Epithelial cell of prostate (primary cell): ENCODE data around the gene FRS2.
"Not testable (repeated sequence)": the region's sequence is repeated elsewhere in the genome, so short reads cannot be mapped to it uniquely, and the experiment has no call there.

ENCODE experiments used
- DNase-seq: peaks from one replicate; pipeline ENCODE4 v3.0.0-alpha.2; 2011; ENCODE audit warnings: low read depth, low spot score
- H3K27ac ChIP-seq: fragments of 450-650 bp; 2 replicates; pipeline ENCODE4 v1.5.1; 2017; ENCODE audit warnings: mild to moderate bottlenecking

The FRS2 gene

GRCh38 chr12:69470189-69471075 is at the start of gene FRS2:
FRS2 (plus strand) TSS chr12:69470388; CDS start chr12:69569031, 98,643 bp downstream.
- H3K27ac ChIP-seq = peak within 1 kb of the TSS; percentile 69
- DNase-seq = peak; percentile 36

GRCh38 chr12:69421548-69421947 is 48.6 kb upstream of the FRS2 start:
- DNase-seq = no peak

GRCh38 chr12:69423037-69423905 is 46.9 kb upstream of the FRS2 start:
- DNase-seq = no peak
- no peak overlapping the region for H3K27ac ChIP-seq

More at GRCh38 chr12:69421548-69421947, 48.6 kb upstream of the FRS2 start:
- H3K27ac ChIP-seq = no peak overlapping the region

- H3K27ac ChIP-seq = no peak overlapping the region
- no peak for DNase-seq
These were observed 44.8 kb upstream of the FRS2 start for GRCh38 chr12:69425417-69425816.

- DNase-seq = no peak
- no peak overlapping the region for H3K27ac ChIP-seq
These were observed 41.7 kb upstream of the FRS2 start for GRCh38 chr12:69428351-69429073.

GRCh38 chr12:69430942-69431590 is 39.1 kb upstream of the FRS2 start:
- no peak overlapping the region for H3K27ac ChIP-seq
- DNase-seq = no peak

- H3K27ac ChIP-seq = no peak overlapping the region
- no peak for DNase-seq
These were observed 38.5 kb upstream of the FRS2 start for GRCh38 chr12:69431591-69432222.

GRCh38 chr12:69433653-69434052 is 36.5 kb upstream of the FRS2 start:
- no peak for DNase-seq
- no peak overlapping the region for H3K27ac ChIP-seq

GRCh38 chr12:69435644-69436043 is 34.5 kb upstream of the FRS2 start:
- no peak for DNase-seq

GRCh38 chr12:69437073-69437472 is 33.1 kb upstream of the FRS2 start:
- H3K27ac ChIP-seq = no peak overlapping the region
- no peak for DNase-seq

More at GRCh38 chr12:69435644-69436043, 34.5 kb upstream of the FRS2 start:
- no peak overlapping the region for H3K27ac ChIP-seq

- H3K27ac ChIP-seq = no peak overlapping the region
- no peak for DNase-seq
These were observed 31.6 kb upstream of the FRS2 start for GRCh38 chr12:69438539-69438938.

GRCh38 chr12:69440016-69440415 is 30.2 kb upstream of the FRS2 start:
- peak; percentile 31 for DNase-seq
- H3K27ac ChIP-seq = no peak overlapping the region

- no peak for DNase-seq
- H3K27ac ChIP-seq = no peak overlapping the region
These were observed 29.3 kb upstream of the FRS2 start for GRCh38 chr12:69440886-69441285.

- DNase-seq = peak; percentile 18
- H3K27ac ChIP-seq = no peak overlapping the region
These were observed 27.3 kb upstream of the FRS2 start for GRCh38 chr12:69442894-69443293.

GRCh38 chr12:69443916-69444315 is 26.3 kb upstream of the FRS2 start:
- peak; percentile 12 for DNase-seq
- H3K27ac ChIP-seq = no peak overlapping the region

GRCh38 chr12:69447892-69448291 is 22.3 kb upstream of the FRS2 start:
- no peak for DNase-seq
- no peak overlapping the region for H3K27ac ChIP-seq

- H3K27ac ChIP-seq, DNase-seq: not testable (repeated sequence)
These were observed 17.5 kb upstream of the FRS2 start for GRCh38 chr12:69452598-69453132.

- DNase-seq = no peak
- no peak overlapping the region for H3K27ac ChIP-seq
These were observed 13.9 kb upstream of the FRS2 start for GRCh38 chr12:69456239-69456638.

GRCh38 chr12:69457433-69457832 is 12.8 kb upstream of the FRS2 start:
- H3K27ac ChIP-seq = no peak overlapping the region
- no peak for DNase-seq
